IPS-11a (cell line): ENCODE results near the gene CARMIL1.
"Not testable (repeated sequence)": the region's sequence is repeated elsewhere in the genome, so short reads cannot be mapped to it uniquely, and the experiment has no call there.

Source experiments
- H3K4me3 ChIP-seq: one replicate; pipeline ENCODE4 v1.5.1; 2013; ENCODE audit warnings: low read depth, low read length, control low read depth

Gene CARMIL1

GRCh38 chr6:25275436-25275835 is 3.7 kb upstream of the CARMIL1 start:
- H3K4me3 ChIP-seq = no peak overlapping the region

- H3K4me3 ChIP-seq = no peak overlapping the region
Observed at GRCh38 chr6:25277386-25277785, 1.8 kb upstream of the CARMIL1 start.

DNA sequence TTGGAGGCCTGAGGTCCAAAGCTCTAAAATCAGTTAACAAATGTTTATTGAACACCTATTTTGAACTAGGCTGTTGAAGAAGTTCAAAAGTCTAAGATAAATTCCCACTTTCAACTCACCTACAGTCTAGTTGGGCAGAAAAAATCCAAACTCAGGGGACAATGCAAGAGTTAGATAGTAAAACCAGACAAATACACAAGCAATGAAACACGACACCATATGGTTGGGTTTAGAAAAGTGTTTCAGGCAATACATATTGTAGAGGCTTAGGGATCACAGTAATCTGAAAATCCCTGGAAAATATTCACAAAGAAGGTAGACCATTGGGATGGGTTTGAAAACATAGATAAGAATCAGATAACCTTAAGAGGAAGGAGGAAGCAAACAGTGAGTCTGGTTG is 1.3 kb upstream of the CARMIL1 start:
- H3K4me3 ChIP-seq = no peak overlapping the region

DNA sequence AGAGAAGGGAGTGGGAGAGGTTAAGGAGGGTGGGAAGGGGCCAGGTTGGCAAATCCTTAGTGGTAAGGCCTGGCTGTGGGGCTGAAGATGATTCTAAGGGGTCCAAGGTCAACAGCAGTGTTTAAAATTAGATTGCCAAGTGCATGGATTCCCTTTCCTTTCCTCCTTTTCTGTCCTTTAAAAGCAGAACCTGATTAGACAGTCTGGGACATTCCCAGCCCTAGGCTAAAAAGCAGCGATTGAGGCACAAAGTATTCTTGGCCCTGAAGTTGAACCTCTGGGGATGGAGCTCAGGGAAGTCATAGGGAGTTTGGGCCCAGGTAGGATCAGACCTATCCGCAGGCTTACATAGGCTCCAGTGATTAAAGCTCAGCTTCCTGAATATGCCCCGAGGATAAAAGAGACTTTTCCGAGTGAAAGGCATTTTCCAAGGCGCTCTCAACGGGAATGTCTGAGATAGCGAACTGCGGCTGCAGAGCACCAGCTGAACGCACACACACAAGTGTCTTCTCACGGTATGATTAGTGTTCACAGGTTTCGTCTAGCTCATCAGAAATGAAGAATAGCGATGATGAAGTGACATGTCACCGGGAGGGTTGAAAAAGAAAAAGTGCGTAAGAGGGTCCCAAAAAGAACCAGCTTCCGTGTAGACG is 787 bp upstream of the CARMIL1 start:
- H3K4me3 ChIP-seq = peak overlapping the region; percentile 87

GRCh38 chr6:25279748-25280343 is 672 bp downstream of the CARMIL1 start:
- H3K4me3 ChIP-seq = peak overlapping the region; percentile 87

- peak overlapping the region; percentile 87 for H3K4me3 ChIP-seq
Observed at GRCh38 chr6:25280344-25281074, 1.3 kb downstream of the CARMIL1 start.

DNA sequence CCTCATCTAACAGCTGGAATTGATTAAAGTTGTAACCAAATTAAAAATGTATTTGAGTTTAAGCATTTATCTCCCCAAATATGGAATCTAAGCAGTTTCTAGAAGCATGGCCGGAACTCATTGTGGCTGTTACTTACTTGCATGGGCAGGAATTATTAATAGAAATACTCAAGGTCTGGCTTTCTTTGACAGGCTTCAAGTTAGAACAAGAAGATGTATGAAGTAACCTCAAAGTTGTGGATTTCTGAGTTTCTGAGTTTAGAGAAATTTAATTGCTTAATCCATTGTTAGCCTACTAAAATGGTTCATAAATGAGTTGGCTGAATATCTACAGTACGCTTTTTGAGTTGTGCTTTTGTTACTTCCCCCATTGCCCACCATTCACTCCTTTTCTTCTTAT is 7.7 kb downstream of the CARMIL1 start:
- no peak overlapping the region for H3K4me3 ChIP-seq

- no peak overlapping the region for H3K4me3 ChIP-seq
Observed at GRCh38 chr6:25287941-25288340, 8.8 kb downstream of the CARMIL1 start.

DNA sequence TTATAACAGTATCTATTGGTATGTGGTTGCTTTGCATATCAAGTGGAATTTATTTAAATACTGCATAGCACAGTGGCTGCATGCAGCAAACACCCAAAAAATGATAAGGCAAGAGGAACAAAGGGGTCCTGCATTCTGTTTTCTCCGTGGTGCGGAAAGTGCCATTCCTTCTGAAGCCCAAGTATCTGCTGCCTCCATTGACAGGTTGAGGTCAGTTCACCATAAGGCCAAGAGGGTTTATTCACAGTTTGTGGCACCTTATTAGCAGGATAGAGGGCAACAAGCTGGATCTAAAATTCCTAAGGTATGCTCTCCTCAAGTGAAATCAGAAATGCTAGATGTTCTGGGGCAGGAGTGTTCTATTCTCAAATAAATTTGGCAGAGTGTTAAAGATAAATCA is 9.3 kb downstream of the CARMIL1 start:
- no peak overlapping the region for H3K4me3 ChIP-seq

DNA sequence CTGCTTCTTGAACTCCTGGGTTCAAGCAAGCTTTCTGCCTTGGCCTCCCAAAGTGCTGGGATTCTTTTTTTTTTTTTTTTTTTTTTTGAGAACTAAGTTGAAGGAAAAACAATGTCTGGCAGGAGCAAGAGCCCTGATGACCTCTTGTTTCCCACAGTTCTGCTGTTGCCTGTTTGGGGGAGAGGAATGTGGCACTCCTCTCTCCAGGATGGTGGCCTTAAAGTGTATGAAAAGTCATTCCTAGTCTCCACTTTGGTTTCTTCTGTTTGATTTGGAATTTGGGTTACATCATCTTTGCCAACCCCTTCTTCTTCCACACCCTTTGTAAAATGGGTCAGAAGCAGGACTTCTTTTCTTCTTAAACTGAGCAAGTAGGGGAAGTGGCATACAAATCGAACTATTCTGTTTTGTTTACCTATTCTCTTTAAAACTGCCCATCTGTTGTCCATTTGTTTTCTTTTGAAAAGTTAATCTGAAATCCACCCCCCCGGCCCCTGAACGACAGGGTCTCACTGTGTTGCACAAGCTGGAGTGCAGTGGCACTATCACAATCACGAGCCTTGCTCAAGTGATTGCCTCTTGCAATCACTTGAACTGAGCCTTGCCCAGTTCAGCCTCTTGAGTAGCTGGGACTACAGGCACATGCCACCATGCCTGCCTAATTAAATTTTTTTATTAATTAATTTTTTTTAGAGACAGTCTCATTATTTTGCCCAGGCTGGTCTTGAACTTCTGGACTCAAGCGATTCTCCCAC is 11.3 kb downstream of the CARMIL1 start:
- no peak overlapping the region for H3K4me3 ChIP-seq

DNA sequence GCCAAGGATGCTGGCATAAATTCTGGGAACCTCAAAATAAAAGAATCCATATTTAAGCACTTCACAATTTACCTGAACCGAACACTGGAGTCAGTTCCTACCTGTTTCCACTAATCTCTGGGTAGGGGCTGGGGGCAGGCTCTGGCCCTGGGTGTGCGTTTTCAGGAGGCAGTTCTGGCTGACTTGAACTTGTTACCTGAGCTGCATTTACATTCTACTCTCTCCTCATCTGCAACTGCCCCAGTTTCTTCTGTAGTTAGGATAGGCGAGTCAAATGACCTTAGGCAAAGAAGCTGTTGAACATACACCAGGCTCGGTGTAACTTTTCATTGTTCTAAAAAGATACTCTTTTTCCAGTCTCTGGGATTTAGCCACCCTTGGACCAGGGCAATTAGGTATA is 13.2 kb downstream of the CARMIL1 start:
- no peak overlapping the region for H3K4me3 ChIP-seq

- H3K4me3 ChIP-seq = no peak overlapping the region
Observed at GRCh38 chr6:25295651-25296050, 16.5 kb downstream of the CARMIL1 start.

DNA sequence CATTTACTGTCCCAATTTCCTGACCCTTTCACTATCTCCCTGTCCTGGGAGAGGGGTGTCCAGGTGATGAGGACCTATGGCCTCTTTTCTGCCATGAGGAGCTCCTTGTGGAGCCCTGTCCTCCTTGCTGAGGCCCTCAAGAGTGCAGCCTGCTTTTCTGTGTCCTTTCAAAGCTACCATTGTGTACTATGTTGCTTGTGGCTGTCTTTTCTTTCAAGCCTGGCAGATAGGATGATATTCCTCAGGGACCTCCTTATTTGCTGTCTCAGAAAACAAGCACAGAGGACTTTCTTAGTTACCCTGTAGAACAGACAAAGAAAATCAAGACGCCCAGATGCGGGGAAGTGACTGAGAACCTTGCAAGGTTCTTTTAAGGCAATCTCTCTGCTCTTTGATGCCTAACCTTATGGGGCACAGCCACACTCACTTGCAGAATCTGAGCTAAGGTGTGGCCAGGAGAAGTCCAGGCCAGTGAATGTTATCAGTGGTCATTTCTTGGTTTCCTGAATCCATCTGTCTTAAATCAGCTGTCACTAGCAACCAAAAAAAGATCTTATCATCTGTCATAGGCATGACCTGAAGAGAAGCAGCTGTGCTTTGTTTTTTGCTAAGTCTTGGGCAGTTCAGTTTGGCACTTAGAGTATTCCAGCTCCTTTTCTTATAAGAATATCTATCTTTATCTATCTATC is 17.2 kb downstream of the CARMIL1 start:
- H3K4me3 ChIP-seq = no peak overlapping the region

DNA sequence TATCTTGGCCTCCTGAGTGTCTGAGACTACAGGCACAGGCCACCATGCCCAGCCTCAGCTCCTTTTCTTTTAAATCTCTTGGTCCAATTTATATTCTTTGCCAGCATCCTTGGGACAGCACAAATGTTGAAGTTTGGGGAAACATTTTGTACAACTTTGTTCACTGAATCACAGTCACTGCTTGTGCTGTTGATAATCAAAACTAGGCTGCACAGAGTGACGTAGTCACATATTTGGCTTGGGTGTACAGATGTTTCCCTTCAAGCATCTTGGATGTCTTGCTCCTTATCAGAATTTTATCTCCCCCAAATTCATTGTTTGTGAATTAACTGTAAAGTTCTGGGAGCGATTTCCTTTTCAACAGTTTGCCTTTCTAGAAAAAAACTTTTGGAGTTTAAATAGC is 17.9 kb downstream of the CARMIL1 start:
- H3K4me3 ChIP-seq = no peak overlapping the region

GRCh38 chr6:25297823-25298522 is 18.8 kb downstream of the CARMIL1 start:
- H3K4me3 ChIP-seq = no peak overlapping the region

- H3K4me3 ChIP-seq = not testable (repeated sequence)
Observed at GRCh38 chr6:25298523-25298865, 19.3 kb downstream of the CARMIL1 start.

DNA sequence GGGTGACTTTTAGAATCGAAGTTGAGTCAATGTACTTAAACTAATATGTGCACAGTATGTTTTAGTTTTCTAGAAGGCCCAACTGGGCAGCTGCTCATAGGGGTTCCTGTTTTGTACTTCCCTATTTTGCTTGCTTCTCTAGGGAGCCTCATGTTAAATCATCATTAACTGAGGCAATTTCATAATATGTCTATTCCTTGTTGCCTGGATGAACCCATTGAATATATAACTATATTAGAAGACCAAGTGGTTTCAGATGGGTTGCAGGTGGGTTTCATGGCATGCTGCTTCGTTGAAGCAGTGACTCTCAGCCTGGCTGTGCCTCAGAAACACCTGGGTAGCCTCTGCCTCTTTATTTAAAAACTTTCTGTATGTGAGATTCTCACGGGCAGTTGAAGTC is 22.2 kb downstream of the CARMIL1 start:
- H3K4me3 ChIP-seq = no peak overlapping the region

- H3K4me3 ChIP-seq = no peak overlapping the region
Observed at GRCh38 chr6:25302151-25302550, 23.0 kb downstream of the CARMIL1 start.

DNA sequence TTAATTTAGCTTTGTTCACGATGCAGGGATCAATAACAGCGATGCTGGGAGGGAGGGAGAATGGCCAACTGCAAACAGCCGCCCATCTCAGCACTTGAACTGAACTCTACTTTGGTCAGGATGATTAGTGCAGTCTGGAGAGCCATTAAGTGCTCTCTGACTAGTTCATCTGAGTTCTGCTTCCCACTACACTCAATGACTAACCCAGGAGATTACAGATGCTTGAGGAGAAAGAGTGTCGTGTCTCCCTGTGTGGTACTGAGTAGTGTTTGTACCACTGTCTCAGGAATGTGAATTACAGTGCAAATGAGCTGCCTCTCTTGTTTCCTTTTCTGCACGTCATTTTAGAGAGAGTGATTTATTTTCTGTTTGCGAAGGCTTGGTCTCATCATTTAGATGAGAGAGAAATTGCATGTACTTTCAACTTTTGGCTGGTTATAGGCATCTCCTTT is 23.5 kb downstream of the CARMIL1 start:
- no peak overlapping the region for H3K4me3 ChIP-seq

GRCh38 chr6:25303254-25303653 is 24.1 kb downstream of the CARMIL1 start:
- no peak overlapping the region for H3K4me3 ChIP-seq
